Activated CD4-positive, alpha-beta T cell treated with anti-CD3 and anti-CD28 coated beads, Interleukin-2, amount 10 ng/mL, durations not matched to agents 24 days and 14 days (primary cell): ENCODE measurements around the gene KCNG1. TPM values are rescaled to one million over a fixed set of nuclear protein-coding genes. Genes with fewer than 3 reads are reported as not detected.

Source experiments
- DNase-seq: peaks from one replicate; pipeline ENCODE4 v3.0.0; 2022
- H3K27ac Mint-ChIP-seq: one replicate; pipeline ENCODE4 v1.8.0; 2022; ENCODE audit warnings: mild to moderate bottlenecking, mixed read lengths
- H3K27me3 Mint-ChIP-seq: one replicate; pipeline ENCODE4 v1.8.0; 2022; ENCODE audit warnings: mixed read lengths
- H3K36me3 Mint-ChIP-seq: one replicate; pipeline ENCODE4 v1.8.0; 2022; ENCODE audit warnings: low read depth, mild to moderate bottlenecking, mixed read lengths
- H3K4me1 Mint-ChIP-seq: one replicate; pipeline ENCODE4 v1.8.0; 2021; ENCODE audit warnings: mixed read lengths
- H3K4me3 Mint-ChIP-seq: one replicate; pipeline ENCODE4 v1.8.0; 2022; ENCODE audit warnings: mild to moderate bottlenecking, moderate library complexity, mixed read lengths
- H3K9me3 Mint-ChIP-seq: one replicate; pipeline ENCODE4 v1.8.0; 2021; ENCODE audit warnings: mixed read lengths
- intact Hi-C: fragments of 100-400 bp; cut with micrococcal nuclease; formaldehyde crosslinking; loops from one replicate; pipeline ENCODE4 v1.15.1; 2023
- total RNA-seq: library from RNA; stranded (reverse); gene quantifications from 2 replicates; pipeline ENCODE4 v1.2.3, GENCODE V29; 2022

Gene KCNG1
- total RNA-seq, 1 donor from 2014 or later, result 12.3 TPM

DNA sequence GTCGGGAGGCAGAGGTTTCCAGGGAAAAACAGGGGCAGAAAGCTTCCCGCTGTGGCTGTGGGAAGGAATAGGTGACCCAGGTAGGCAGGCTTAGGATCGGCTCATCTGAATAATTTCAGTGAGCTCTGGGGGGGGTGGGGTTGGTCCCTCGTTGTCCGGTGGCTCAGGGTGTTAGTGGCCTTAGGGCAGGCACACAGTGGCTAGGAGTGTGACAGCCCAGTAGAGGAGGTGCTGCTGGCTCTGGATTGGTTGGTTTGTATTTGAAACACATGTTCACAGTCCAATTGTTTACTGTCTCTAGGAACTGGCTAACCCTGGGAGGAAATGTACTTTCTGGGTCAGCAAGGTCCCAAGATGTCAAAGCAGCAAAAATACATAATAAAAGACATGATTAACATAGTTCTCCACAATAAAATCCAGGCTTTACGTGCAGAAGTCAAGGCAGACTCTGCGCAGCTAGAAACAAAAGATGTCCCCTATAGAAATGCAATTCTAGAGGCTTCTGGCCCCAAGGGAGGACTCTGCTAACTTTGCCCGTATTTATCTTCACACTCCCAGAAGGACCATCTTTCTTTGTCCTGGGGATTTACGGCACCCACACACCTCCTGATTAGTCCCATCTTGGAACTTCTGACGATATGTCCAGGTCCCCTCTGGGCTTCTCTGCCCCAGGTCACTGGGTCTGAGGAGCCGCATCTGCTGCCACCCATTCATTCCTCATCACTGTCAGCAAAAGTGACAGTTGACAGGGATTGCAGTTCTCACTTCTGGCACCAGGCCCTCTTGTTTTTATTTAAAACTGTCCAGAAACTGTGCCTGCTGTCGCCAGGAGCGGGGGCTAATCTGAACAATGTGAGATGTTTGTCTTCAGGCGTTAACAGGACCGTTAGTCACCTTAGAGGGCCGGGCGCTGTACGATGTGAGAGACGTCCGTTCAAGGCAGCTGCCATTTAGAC lies 45.6 kb downstream of the KCNG1 start:
- peaks cover 7% of the 10 kb centered on the region for H3K27me3 Mint-ChIP-seq
- H3K4me1 Mint-ChIP-seq, result peaks cover 14% of the 10 kb centered on the region
- no peaks in the 10 kb centered on the region for H3K36me3 Mint-ChIP-seq
- intact Hi-C loops, result no loop called here
- H3K27ac Mint-ChIP-seq, result no peak overlapping the region
- H3K9me3 Mint-ChIP-seq, result no peaks in the 10 kb centered on the region
- DNase-seq, result no peak
- no peak overlapping the region for H3K4me3 Mint-ChIP-seq

DNA sequence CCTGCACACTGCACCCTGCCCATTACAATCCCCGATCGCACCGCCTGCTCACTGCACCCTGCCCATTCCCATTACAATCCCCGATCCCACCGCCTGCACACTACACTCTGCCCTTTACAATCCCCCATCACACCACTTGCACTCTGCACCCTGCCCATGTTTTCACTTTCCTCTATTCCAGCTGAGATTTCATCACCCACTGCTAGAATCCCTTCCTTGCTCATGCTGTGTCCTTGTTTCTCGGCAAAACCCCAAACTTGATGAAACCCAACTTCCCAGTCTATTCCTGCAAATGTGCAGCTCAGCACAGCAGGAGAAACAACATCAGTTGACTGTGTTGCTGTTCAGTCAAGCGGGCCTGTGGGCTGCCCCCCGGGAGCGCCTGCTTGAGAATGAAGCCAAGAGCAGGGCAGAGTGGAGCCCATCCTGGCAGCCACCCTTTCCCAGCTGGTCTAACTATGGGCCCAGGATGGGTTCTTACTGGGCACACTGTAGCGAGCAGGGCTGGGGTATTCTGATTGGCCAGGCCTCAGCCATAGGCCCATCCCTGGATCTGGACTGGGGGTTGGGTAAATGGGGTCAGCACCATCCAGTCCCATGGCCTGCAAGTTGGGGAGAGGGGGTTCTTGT lies 47.1 kb downstream of the KCNG1 start:
- H3K9me3 Mint-ChIP-seq, result no peaks in the 10 kb centered on the region
- H3K4me3 Mint-ChIP-seq, result no peak overlapping the region
- intact Hi-C loops, result no loop called here
- no peaks in the 10 kb centered on the region for H3K36me3 Mint-ChIP-seq
- DNase-seq, result no peak
- H3K4me1 Mint-ChIP-seq, result peaks cover 11% of the 10 kb centered on the region
- peaks cover 7% of the 10 kb centered on the region for H3K27me3 Mint-ChIP-seq
- no peak overlapping the region for H3K27ac Mint-ChIP-seq

DNA sequence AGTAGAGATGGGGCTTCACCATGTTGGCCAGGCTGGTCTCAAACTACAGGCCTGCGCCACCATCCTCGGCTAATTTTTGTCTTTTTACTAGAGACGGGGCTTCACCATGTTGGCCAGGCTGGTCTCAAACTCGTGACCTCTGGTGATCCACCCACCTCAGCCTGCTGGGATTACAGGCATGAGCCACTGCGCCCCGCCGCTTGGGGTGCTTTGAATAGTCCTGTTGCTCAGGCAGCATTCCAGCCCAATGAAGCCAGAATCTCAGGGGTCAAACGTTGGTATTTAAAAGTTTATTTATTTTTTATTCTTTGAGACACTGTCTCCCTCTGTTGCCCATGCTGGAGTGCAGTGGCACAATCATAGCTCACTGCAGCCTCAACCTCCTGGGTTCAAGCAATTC lies 53.0 kb downstream of the KCNG1 start:
- no peaks in the 10 kb centered on the region for H3K9me3 Mint-ChIP-seq
- no peak overlapping the region for H3K4me3 Mint-ChIP-seq
- H3K4me1 Mint-ChIP-seq, result no peaks in the 10 kb centered on the region
- H3K27ac Mint-ChIP-seq, result no peak overlapping the region
- intact Hi-C loops, result no loop called here
- DNase-seq, result no peak
- no peaks in the 10 kb centered on the region for H3K36me3 Mint-ChIP-seq
- peaks cover 8% of the 10 kb centered on the region for H3K27me3 Mint-ChIP-seq

DNA sequence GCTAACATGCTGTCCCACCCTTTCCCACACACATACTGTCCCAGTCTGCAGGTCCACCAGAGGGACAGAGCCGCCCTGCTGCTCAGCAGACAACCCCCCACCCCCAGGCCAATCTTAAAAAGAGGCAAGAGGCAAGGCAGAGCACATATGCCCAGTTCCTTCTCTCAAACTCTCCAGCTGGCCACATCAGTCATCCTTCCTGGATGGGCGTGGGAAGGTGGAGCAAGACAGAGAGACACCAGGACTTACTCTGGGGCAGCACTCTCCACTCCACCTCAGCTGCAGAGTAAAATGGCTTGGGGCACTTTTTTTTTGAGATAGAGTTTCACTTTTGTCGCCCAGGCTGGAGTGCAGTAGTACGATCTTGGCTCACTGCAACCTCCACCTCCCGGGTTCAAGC lies 53.5 kb downstream of the KCNG1 start:
- H3K4me3 Mint-ChIP-seq, result no peak overlapping the region
- intact Hi-C loops, result no loop called here

DNA sequence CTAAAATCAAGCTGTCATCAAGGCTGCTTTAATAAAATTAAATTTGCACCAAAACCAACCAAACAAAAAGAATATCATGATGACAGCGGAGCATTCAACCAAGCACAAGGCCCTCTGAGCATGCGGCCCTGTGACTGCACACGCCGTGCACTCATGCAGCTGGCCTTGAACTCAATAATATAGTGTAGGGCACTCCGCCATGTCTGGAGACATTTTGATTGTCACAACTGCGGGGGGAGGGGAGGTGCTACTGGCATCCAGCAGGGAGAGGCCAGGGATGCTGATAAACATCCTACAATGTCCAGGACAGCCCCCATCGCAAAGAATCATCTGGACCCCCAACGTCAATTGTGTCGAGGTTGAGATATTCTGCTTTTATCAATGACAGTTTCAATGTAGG lies 54.6 kb downstream of the KCNG1 start:
- H3K36me3 Mint-ChIP-seq, result no peaks in the 10 kb centered on the region
- intact Hi-C loops, result no loop called here
- no peaks in the 10 kb centered on the region for H3K4me1 Mint-ChIP-seq
- no peak for DNase-seq
- H3K27ac Mint-ChIP-seq, result no peak overlapping the region
- H3K9me3 Mint-ChIP-seq, result no peaks in the 10 kb centered on the region
- peaks cover 7% of the 10 kb centered on the region for H3K27me3 Mint-ChIP-seq
- H3K4me3 Mint-ChIP-seq, result no peak overlapping the region

More for the DNA sequence above, 53.5 kb downstream of the KCNG1 start:
- H3K27me3 Mint-ChIP-seq, result peaks cover 8% of the 10 kb centered on the region
- no peaks in the 10 kb centered on the region for H3K4me1 Mint-ChIP-seq
- no peak overlapping the region for H3K27ac Mint-ChIP-seq
- DNase-seq, result no peak
- H3K36me3 Mint-ChIP-seq, result no peaks in the 10 kb centered on the region
- no peaks in the 10 kb centered on the region for H3K9me3 Mint-ChIP-seq

DNA sequence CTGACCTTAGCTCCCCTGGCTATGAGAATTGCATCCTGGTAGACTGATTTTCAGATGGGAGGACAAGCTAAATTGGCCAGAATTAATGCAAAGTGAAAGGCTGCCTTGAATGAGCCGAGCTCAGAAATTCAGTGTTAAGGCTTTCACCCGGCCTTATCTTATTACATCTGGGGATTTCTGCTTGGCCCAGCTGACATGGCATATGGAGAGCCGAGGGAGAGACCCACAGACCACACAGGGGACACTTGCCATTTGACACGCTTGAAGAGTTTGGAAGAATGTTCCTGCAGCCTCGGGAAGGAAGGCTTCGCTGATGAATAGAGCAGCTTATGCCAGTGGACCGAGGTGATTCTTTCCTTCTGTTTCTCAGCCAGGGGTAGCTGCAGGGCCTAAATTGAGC lies 55.3 kb downstream of the KCNG1 start:
- intact Hi-C loops, result no loop called here
- Mint-ChIP-seq H3K9me3 (no peaks in the 10 kb centered on the region), H3K4me3 (no peak overlapping the region), H3K27ac (no peak overlapping the region), H3K36me3 (no peaks in the 10 kb centered on the region), H3K4me1 (no peaks in the 10 kb centered on the region), H3K27me3 (peaks cover 5% of the 10 kb centered on the region)
- DNase-seq, result no peak

DNA sequence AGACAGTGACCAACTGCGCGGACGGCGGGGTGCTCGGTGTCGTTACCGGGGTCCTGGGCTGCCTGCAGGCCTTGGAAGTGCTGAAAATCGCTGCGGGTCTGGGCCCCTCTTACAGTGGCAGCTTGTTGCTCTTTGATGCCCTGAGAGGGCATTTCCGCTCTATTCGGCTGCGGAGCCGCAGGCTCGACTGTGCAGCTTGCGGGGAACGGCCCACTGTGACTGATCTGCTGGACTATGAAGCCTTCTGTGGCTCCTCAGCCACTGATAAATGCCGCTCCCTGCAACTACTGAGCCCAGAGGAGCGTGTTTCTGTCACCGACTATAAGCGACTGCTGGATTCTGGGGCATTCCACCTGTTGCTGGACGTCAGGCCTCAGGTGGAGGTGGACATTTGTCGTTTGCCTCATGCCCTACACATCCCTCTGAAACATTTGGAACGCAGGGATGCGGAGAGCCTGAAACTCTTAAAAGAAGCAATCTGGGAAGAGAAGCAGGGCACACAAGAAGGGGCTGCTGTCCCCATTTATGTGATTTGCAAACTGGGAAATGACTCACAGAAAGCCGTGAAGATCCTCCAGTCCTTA lies 63.3 kb downstream of the KCNG1 start:
- H3K27ac Mint-ChIP-seq, result peak overlapping the region; percentile 96

DNA sequence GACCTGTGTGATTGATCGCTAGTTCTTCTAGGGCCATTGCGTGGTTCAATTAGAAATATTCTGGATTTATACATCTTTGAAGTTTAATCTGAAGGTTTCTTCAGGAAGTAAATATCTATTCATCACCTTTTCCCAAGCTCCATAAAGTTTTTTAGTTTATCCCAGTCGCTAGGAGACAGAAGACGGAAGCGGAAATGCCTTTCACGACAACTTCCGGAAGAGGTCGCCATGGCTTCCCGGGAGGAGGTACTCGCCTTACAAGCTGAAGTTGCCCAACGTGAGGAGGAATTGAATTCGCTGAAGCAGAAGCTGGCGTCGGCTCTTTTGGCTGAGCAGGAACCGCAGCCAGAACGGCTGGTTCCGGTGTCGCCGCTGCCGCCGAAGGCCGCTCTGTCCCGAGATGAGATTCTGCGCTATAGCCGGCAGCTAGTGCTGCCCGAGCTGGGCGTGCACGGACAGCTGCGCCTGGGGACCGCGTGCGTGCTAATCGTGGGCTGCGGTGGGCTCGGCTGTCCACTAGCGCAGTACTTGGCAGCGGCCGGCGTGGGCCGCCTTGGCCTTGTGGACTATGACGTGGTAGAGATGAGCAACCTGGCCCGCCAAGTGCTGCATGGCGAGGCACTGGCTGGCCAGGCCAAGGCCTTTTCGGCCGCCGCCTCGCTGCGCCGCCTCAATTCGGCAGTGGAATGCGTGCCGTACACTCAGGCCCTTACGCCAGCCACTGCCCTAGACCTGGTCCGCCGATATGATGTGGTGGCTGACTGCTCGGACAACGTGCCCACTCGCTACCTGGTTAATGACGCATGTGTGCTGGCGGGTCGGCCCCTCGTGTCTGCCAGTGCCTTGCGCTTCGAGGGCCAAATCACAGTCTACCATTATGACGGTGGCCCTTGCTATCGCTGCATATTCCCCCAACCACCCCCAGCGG lies 64.0 kb downstream of the KCNG1 start, which contains the start of gene MOCS3:
Gene MOCS3, plus strand, starts transcription at position 204 of the 928 bp plus-strand sequence. Its CDS starts 25 bp downstream, at position 229.
- H3K9me3 Mint-ChIP-seq, result no peaks in the 10 kb centered on the region
- H3K36me3 Mint-ChIP-seq, result peaks cover 30% of the 10 kb centered on the region
- intact Hi-C loops, result loop anchor here (1.0 to 5.0 kb wide), 3 partner anchors 28 to 164 kb away; partner anchors contain the start of genes ADNP and BCAS4
- peak; percentile 95 for DNase-seq
- no peaks in the 10 kb centered on the region for H3K27me3 Mint-ChIP-seq
- H3K4me1 Mint-ChIP-seq, result peaks cover 28% of the 10 kb centered on the region
- peak within 1 kb of the TSS; percentile 96 for H3K27ac Mint-ChIP-seq
- H3K4me3 Mint-ChIP-seq, result peak within 1 kb of the TSS; percentile 99

More for the DNA sequence above, 63.3 kb downstream of the KCNG1 start:
- no peaks in the 10 kb centered on the region for H3K9me3 Mint-ChIP-seq
- intact Hi-C loops, result loop anchor here (2.0 to 5.0 kb wide), 2 partner anchors 47 to 165 kb away; partner anchors contain the start of gene BCAS4
- DNase-seq, result no peak
- peak overlapping the region; percentile 99 for H3K4me3 Mint-ChIP-seq
- peaks cover 28% of the 10 kb centered on the region for H3K4me1 Mint-ChIP-seq
- no peaks in the 10 kb centered on the region for H3K27me3 Mint-ChIP-seq
- H3K36me3 Mint-ChIP-seq, result peaks cover 27% of the 10 kb centered on the region

DNA sequence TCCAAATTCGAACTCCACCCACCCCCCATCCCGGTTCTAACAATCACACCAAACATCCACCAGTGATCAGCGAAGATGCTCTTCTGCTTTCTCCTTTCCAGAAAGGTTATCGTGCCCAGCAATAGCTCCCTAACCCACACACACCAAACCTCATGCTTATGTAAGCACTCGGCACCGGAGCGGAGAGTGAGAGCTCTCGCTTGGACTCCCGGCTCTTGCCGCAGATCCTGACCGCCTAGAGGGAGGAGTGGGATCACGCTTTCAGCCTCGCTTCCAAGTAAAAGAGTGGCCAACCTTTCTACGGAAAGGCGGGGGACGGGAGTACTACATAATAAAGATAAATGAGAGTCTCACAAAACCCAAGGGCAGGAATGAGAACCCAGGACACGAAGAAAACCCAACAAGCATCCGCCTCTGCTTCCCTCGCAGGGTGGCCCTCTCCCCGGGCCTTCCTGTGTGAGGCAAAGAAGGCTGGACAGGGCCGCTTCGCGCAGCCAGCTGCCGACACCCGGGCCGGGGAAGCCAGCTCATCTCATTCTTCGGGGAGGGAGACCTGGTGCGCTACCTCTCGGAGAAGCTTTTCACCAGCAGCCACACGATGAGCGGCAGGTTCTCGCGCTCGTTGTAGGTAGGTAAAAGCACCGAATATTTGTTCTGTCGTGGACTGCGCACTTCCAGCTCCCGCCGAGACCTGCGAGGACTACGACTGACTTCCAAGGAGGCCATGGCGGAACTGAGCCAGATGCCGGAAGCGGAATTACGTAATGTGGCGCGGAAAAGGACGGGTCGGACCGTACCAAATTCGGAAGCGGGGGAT lies 64.9 kb downstream of the KCNG1 start, which contains the start of gene DPM1:
Gene DPM1, minus strand, starts transcription at position 735 of the 817 bp plus-strand sequence. Its CDS starts 9 bp downstream, at position 726.
- Mint-ChIP-seq H3K36me3 (peaks cover 34% of the 10 kb centered on the region), H3K4me1 (peaks cover 28% of the 10 kb centered on the region)

DNA sequence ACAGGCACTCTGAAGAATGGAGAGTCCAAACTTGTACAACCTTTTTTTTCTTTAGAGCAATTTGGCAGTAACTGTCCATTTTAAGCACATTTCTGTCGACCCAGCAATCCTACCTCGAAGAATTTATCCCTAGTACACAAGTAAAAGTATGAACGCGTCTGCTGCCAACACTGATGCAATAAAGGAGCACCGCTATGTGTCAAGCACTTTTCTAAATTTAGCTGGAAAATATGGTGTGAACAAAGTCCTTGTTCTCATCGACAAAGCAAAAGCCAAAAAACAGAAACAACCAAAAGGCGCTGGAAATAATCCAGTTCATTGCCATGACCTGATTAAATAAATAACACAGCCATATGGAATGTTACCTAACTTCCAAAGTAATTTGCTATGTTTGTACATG lies 65.6 kb downstream of the KCNG1 start:
- Mint-ChIP-seq H3K36me3 (peaks cover 36% of the 10 kb centered on the region), H3K9me3 (no peaks in the 10 kb centered on the region)

More for the DNA sequence above, 64.9 kb downstream of the KCNG1 start, which contains the start of gene DPM1:
- peak; percentile 97 for DNase-seq
- Mint-ChIP-seq H3K27ac (peak within 1 kb of the TSS; percentile 96), H3K27me3 (no peaks in the 10 kb centered on the region), H3K4me3 (peak within 1 kb of the TSS; percentile 99), H3K9me3 (no peaks in the 10 kb centered on the region)
- intact Hi-C loops, result loop anchor here (1.0 to 5.0 kb wide), 3 partner anchors 27 to 163 kb away; partner anchors contain the start of genes ADNP and BCAS4

DNA sequence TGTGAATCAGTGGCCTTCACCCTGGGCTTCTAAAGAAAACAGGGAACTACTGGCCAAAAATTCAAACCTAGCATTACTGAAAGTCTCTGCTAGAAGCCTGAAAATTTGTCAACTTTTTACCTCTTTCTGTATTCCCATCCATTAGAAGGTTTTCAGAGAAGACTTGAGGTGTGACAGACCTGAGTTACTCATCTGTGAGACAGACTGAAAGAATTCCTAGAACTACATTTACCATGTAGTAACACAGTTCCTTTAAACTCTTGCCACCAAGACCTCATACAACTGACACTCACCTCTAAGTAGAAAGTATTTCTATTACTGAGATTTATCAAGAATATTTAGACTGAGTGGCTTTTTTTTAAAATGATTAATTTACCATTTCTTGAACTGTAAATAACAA lies 69.1 kb downstream of the KCNG1 start:
- peaks cover 20% of the 10 kb centered on the region for H3K4me1 Mint-ChIP-seq
- intact Hi-C loops, result no loop called here

More for the DNA sequence above, 65.6 kb downstream of the KCNG1 start:
- Mint-ChIP-seq H3K27ac (peak overlapping the region; percentile 96), H3K27me3 (no peaks in the 10 kb centered on the region), H3K4me3 (peak overlapping the region; percentile 99), H3K4me1 (peaks cover 28% of the 10 kb centered on the region)
- intact Hi-C loops, result loop anchor here (5.0 kb wide), 1 partner anchor 45 kb away; no protein-coding TSS in a partner anchor
- no peak for DNase-seq

More for the DNA sequence above, 69.1 kb downstream of the KCNG1 start:
- Mint-ChIP-seq H3K27me3 (no peaks in the 10 kb centered on the region), H3K27ac (no peak overlapping the region), H3K9me3 (no peaks in the 10 kb centered on the region), H3K4me3 (no peak overlapping the region), H3K36me3 (peaks cover 40% of the 10 kb centered on the region)
- DNase-seq, result no peak
